Measurements from ENCODE around the gene TBC1D10A.

DNA sequence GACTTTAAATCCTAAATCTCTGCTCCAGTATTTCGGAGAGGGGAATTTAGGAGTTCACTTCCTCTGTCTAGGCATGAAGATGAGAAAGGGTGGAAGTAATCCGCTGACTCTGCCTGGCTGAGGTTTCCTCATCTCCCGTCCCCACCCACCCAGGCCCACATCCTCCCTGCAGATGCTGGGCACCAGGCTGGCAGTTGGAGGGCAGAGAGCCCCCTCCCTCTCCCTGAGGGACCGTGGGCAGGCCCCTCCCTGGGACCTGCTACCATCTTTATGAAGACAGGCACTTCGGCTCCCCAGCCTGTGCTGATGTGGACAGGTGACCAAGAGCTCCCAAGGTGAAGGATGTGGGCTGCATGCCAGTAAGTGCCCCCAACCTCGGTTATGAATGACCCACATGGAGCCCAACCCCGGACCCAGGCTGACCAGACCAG is 44.1 kb downstream of the TBC1D10A start:
- TF ChIP-seq TCF4 (CRISPR knock-in tag; IDR thresholded peaks at IDR 0.05; ENCODE audit: borderline replicate concordance) (no peak), ZNF565 (CRISPR knock-in tag; conservative IDR thresholded peaks at IDR 0.05; ENCODE audit: low read depth) (no peak), ZNF70 (CRISPR knock-in tag; IDR thresholded peaks at IDR 0.05) (no peak), ARNTL (CRISPR knock-in tag; IDR thresholded peaks at IDR 0.05; ENCODE audit: borderline replicate concordance, low read depth) (no peak), ZC3H10 (CRISPR knock-in tag; IDR thresholded peaks at IDR 0.05) (no peak)
- TF ChIP-seq, protein P1, sequence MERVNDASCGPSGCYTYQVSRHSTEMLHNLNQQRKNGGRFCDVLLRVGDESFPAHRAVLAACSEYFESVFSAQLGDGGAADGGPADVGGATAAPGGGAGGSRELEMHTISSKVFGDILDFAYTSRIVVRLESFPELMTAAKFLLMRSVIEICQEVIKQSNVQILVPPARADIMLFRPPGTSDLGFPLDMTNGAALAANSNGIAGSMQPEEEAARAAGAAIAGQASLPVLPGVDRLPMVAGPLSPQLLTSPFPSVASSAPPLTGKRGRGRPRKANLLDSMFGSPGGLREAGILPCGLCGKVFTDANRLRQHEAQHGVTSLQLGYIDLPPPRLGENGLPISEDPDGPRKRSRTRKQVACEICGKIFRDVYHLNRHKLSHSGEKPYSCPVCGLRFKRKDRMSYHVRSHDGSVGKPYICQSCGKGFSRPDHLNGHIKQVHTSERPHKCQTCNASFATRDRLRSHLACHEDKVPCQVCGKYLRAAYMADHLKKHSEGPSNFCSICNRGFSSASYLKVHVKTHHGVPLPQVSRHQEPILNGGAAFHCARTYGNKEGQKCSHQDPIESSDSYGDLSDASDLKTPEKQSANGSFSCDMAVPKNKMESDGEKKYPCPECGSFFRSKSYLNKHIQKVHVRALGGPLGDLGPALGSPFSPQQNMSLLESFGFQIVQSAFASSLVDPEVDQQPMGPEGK (CRISPR knock-in tag; IDR thresholded peaks at IDR 0.05; ENCODE audit: borderline replicate concordance) = no peak
